Cerebellar nuclear complex (tissue), 1 donor: Measurements from ENCODE around the gene NFKBIZ.

Experiments used
- DNase-seq, 2 experiments: peaks; one replicate each; lab custom pipeline; 2025; lab: John Stamatoyannopoulos, UW

NFKBIZ gene

DNA sequence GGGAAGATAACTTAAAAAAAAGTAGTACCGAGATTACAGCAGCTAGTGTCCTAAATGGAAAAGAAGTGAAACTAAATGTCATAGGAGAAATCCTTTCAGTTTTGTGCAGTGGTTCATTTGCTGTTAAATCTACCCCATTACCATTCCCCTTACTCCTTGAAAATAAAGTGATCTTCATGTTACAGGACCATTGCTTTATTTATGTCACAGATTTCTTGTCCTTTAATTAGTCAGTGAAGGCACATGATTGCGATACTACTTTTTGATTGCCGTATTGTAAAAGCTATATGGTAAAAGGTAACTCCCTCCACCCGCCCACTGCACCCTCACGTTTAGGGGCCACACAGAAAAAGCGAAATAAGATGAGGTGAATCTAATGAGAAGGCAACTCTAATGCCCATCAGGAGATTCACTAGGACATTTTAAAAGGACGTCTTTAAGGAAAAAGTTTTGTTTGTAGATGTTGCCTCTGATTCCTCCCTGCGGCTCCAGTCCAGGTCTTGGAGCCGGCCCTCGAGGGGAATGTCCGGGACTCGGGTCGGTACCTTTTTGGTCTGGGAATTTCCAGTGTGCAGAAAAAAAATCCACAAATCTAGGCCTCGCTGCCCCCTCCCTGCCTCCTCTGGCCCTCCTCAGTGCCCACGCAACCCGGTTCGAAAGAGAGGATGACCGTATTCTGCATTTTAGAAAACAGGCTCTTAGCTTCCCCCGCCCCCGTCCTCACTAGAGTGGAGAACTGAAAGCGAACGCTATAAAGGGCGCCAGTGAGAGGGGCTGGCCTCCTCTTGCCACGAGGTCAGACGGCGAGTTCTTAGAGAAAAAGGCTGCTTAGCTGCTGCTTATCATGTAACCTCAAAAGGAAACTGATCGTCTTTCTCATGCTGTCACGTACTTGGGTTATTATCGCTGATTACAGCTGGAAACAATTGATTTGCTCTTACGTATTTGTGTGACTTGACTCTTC lies 21.8 kb upstream of the NFKBIZ start:
- no peak for DNase-seq

DNA sequence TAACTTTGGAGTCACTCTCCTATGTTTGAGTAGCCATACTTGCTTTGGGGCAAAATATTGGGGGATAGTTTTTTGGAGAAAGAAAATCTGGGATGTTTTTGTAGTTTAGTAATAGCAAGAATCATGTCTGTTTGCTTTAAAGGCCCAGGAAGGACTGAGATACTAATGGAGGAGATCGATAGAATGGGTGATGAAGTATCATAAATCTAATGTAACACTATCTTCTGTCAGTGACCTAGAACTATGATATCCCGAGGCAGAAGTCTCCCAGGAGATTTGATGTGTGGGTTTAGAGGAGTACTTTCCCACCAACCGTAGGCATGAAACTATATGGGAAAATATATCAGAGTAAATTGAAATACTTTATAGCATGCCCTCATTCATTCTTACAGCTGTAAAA lies 21.0 kb upstream of the NFKBIZ start:
- no peak for DNase-seq

DNA sequence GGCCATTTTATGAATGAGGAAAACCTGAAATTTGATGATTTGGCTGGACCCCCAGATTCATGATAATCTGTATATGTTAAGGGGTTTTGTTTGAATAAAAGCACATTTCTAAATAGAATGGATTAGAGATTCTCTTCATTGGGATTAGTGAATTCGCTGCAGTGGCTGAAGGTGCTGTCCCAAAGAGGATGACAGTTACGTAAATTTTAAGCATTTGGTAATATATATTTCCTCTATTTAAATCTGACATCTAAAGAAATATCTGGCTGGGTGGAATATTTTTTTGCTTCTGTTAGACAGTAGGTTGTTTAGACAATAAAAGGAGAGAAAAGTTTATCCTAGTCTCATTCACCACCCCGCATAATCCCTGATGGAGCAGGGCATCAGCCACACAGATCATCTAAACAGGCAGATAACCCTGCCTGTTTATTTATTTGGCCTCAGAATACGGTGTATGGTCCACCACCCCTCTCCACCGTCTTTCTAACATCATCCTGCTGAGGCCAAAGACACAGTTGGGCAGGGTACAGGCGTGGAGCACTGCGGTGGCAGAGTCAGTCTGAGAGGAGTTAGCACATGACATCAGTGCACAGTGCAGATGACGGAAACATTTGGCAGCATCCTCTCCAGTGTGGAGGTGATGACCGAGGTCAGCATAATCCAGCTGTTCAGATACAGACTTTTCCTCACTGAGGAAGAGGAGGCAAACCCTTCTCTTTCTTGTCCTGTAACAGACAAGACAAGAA lies 20.4 kb upstream of the NFKBIZ start:
- DNase-seq = no peak

DNA sequence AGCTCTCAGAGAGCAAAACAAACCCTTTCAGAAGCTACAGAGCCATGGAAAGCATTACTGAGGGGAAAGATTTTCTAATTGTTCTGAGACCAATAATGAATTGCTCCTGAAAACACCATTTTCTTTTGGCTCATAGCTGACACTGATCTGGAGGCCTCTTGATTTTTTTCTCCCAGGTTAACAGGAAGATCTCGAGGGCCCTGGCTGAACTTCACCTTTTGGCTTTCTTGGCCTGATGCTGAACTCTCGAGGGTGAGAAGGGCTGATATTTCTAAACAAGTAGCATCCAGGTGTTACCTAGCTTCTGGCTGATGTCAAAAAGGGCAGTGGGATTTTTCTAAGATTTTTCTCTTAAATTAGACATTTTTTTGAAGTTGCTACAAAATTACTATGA lies 19.9 kb upstream of the NFKBIZ start:
- DNase-seq = no peak

DNA sequence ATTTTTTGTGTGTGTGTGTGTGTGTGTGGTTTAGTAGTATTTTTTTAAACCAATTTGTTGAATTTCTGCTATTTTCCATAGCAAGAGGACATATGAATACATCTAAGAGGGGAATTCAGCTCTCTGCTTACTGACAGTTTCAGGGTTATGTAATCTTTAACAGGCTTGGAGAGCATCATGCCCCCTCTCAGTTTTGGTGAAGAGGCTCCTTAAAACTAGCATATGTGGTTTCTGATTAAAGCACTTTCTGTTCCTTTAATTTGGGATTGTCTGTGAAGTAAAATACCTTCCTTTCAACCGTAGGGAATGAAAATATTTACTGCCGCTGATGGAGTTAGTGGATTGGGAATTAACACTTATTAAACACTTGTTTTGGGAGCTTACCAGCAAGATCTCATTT lies 19.4 kb upstream of the NFKBIZ start:
- DNase-seq = no peak

DNA sequence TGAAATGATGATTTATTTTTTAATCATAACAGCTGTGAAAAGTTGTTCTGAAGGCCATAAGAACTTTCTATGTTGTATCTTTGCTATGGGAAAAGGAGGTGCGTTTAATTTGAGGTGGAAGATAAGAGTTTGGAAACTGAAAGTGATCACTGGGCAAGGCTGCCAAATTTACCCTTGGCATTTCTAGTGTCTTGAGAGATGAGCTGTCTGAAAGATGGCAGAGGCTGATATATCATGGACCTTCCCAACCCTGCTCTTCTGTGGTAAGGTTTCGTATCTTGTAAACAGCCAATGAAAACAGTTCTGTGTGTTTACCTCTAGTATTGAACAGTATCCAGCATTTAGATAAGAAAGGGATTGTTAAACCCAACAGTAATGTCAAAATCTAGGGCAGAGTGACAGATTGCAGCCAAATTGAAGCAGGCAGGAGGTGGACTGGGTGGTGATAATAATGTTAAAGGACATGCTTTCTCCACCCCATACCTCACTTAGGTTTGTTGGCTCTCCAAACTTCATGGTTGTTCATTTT lies 15.8 kb upstream of the NFKBIZ start:
- no peak for DNase-seq

DNA sequence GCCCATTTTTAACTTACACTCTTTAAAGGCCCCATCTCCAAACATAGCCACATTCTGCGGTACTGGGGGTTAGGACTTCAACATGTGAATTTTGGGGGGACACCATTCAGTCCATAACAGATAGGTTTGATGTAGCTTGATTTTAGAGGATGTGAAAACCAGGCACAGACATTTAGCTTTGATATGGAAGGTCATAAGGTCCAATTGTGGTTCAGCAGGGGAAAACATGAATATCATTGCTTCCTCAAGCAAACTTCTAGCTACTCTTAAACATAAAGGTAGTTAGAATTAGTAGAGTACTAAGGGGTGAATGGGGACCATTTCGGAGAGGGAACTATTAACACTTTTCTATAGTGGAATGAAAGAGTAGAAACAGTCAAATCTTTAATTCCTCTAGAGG lies 13.6 kb upstream of the NFKBIZ start:
- DNase-seq = no peak

DNA sequence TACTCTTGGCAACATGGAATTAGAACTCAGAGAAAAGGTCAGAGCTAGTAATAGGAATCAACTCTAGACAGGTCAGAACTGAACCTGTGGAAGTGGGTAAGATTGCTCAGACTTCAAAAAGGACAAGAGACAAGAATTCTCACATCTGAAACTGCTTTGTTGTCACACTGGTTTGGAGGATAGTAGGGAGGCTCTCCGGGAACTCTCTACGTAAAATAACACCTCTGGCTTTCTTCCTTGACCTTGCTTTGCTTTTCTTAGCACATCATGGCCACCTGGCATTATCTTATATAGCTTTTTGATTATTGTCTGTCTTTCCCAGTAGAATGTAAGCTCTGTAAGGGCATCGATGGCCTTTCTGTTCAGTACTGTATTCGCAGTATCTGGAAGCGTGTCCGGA lies 13.2 kb upstream of the NFKBIZ start:
- DNase-seq = no peak

DNA sequence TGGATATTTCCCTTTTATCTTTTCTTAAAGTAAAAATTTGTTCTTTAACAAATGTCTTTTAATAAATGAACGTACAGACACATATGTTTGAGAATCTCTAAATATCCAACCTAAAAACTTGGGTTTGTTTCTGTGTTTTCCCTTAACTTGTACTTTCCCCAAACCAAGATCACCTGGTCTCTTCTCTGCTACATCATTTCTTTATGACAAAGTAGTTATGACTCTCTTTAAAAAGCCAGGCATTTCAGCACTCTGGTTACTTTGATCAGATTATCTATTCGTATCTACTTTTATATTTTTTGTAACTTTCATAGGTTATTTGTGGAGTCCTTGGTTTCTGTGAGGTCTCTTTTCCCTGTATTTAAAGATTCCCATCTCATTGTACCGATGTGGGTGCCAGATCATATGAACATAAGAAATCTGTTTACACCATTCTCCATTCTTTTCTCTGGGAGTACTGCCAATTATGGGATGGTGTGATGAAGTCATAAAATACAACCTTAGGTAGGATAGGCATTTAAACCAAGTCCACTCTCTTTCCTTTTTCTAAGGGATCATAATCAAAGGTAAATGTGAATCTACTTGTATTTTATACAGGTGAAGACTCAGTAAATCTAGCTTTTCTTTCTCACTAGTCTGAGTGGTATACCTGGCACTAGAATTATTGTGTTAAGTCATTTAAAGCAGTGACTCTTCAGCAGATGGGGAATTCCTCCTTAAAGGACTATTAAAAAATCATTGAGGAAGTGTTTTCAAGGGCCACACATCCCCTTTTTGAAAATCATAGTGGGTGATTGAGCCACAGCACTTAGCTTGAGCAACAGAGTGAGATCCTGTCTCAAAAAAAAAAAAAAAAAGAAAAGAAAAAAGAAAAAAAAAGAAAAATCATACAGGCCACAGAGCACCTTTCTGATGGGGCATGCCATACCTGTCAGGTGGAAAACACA lies 12.4 kb upstream of the NFKBIZ start:
- DNase-seq = no peak

DNA sequence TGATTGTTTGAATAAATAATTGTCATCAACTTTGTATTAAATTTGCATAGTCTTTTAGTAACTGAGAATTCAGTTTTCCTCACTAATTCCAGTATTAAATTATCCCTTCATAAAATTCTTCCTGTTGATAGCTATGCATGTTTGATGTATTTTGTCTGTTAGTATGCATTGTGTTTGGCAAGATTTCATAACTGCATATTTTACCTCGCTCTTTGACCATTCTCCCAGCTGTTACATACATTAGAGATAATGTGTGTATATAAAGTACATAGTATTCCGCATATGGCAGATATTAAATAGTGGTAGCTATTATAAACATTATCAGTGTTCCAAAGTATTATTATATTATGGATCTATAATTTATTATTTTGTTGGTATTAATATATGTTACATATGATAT lies 10.6 kb upstream of the NFKBIZ start:
- no peak for DNase-seq

DNA sequence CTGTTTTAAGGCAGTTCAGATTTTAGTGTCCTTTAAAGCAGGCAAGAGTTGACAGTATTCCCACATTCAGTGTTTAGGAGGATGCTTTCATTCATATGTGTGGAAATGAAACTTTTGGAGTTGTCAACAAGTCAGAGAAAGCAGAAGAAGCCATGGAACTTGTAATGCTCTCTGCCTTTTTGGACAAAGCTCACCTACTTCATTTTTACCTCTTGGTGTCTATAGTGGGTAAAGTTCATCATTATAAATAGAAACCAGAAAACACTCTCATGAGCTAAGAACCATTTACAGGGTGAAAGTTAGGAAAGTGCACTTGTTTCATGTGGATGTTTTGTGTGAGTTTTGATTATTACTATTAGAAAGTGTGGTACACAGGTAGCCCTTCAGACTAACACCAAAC lies 9.2 kb upstream of the NFKBIZ start:
- no peak for DNase-seq

DNA sequence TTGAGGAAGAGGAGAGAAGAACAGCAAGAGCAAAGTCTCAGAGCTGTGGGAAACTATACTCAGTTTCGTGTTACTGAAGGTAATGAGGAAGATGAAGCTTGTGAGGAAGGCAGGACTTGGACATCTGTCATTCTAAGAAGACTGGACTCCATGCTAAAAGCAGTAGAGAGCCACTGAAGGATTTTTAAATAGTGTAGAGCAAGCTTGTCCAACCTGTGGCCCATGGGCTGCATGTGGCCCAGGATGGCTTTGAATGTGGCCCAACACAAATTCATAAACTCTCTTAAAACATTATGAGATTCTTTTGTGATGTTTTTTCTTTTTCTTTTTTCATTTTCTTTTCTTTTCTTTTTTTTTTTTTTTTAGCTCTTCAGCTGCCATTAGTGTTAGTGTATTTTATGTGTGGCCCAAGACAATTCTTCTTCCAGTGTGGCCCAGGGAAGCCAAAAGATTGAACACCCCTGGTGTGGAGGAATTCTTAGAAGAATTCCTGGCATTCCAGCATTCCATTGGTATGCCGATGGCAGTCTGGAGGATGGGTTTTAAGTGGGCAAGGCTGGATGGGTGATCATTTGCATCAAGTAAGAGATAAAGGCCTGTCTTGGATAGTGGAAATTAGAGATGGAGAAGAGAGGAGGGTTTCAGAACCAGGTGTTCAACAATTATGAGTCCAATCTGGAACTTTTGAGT lies 6.9 kb upstream of the NFKBIZ start:
- DNase-seq = no peak

DNA sequence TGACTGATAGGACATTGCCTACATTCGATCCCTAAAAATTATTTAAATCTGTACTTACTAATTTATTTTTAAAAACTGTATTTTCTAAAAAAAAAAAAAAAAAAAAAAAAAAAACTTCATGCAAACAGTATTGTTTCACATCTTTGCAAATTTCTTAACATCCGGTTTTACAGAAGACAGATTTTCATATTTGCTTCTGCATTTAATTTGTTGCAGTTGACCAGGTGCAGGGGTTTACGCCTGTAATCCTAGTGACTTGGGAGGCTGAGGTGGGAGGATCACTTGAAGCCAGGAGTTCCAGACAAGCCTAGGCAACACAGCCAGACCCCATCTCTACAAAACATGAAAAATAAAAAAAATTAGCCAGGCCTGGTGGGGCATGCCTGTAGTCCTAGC lies 6.4 kb upstream of the NFKBIZ start:
- DNase-seq = no peak

DNA sequence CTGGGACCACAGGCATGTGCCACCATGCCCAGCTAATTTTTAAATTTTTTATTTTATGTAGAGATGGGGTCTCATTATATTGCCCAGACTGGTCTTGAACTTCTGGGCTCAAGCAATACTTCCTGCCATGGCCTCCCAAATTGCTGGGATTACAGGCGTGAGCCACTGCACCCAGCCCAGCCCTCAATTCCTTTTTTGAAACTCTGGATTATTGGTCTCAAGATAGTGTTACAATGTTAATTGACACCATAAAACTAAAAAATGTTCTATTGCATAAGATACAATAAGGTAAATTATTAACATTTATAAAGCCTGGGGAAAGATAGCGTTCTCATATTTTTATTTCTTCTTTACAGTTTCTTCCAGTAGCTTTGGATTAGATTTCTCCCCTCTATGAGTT lies 3.9 kb upstream of the NFKBIZ start:
- DNase-seq = no peak

DNA sequence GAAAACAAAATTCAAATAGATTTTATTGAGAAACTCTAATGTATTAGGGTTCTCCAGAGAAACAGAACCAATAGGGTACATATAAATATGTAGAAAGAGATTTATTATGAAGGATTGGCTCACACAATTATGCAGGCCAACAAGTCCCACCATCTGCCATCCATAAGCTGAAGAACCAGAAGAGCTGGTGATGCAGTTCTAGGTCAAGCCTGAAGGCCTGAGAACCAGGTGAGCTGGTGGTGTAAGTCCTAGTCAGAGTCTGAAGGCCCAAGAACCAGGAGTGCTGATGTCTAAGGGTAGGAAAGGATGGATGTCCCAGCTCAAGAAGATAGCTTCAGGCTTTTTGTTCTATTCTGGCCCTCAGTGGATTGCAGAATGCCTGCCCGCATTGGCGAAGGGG lies 2.6 kb upstream of the NFKBIZ start:
- no peak for DNase-seq

DNA sequence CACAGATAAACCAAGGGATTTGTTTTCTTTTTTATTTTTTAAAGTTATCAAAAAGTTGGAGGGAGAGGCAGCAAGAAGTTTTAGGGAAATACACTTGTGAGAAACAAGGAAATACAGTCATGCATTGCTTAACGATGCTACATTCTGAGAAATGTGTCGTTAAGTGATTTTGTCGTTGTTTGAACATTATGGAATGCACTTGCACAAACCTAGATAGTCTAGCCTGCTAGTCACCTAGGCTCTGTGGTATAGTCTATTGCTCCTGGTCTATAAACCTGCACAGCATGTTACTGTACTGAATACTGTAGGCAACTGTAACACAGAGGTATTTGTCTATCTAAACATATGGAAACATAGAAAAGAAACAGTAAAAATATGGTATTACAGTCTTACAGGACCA lies 2.0 kb upstream of the NFKBIZ start:
- no peak for DNase-seq

DNA sequence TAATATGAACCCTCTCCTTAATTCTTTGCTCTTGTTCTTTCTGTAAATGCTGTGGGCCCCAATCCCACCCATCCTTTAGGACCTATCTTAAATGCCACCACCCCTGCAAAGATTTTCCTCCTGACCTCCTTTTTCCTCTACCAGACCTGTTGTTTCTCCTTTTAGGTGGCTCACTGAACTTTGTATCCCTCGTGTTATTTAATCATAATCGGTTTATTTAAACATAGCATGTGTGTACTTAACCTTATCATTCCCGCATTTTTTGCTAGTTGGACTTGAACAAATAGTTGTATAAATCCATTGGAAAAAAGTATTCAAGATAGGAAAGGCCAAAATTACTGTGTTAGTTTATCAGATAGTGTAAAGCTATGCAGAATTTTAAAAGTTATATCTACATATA lies 988 bp upstream of the NFKBIZ start:
- no peak for DNase-seq

DNA sequence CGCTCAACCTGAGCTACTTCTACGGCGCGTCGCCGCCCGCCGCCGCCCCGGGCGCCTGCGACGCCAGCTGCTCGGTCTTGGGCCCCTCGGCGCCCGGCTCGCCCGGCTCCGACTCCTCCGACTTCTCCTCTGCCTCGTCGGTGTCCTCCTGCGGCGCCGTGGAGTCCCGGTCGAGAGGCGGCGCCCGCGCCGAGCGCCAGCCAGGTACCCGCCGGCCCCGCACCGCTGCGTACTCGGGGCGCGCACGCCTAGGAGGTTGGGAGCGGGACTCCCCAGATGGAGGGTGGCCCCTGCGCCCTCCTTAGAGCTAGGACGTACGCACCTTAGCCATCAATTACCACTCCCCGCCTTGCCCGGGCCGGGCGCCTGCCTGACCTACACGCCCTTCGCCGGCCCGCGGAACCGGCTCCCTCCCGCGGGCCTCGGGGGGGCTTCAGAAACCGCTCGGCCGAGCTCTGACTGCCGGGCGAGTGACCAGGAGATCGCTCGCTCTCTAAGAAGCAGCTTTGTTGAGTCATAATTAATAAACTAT lies 466 bp downstream of the NFKBIZ start:
- no peak for DNase-seq

DNA sequence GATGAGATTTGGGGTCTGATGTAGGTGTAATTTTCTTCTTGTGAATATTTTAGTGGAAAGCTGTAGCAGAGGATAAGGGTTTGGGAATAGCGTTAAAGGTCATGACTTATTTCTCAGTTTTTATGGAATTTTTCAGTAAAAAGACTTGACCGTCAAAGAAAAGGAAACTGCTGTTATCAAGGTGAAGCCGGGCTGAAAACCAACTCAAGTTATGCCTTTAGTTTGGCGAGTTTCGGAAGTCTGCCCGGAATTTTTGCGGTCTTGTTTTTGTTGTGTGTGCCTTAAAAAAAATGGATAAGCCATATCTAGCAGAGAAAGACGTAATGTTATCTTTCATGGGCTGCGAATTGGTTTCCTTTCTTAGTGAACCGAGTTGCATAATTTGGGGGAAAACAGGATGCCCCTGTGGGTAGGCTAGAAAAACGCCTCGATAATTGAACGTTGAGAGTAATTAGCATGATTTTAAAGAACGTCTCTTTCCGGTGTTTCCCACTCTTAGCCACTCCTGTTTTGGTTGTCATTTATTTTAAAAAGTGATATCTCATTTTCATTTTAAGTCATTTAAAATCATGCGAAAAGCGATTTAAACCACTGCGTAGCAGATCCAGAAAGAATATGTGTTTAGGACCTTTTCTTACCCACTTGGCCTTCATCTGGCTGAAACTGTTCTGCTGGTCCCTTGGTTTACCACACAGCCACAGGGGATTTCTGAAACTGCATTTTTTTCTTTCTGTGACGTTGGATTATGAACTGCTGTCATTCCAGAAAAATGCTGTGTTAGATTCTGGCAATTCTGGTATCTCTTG lies 1.1 kb downstream of the NFKBIZ start:
- DNase-seq = no peak

DNA sequence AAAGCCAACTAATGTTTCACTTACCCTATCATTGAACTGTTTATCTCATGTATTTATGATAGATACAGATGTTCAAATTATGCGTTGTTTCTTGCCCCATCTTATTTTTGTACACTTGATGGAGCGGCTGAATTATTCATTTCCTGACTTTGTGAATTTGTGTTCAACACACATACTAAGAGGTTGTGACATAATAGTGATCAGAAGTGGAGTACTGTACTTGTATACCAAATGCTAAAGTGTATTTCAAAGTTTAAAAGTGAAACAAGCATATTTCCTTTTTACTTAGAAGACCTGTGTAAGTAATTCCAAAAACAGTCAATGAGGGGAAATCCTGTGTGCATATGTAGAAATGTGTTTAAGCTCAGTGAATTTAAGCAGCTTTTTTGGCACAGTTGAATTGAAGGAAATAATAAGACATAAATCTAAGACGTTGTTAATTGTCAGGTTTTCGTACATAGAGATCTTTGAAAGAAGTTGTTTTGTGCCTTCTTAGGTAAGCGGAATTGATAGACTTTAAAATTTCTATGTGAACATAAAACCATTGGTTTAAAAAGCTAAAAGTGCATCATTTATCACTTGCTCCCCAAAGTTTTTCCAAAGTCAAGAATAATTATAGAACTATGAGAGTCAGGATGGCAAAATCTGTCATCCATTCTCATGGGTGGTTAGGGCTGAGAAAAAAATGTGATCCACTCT lies 1.9 kb downstream of the NFKBIZ start:
- no peak for DNase-seq
